ENCODE measurements around the gene CORO1A. TPM values are rescaled to one million over a fixed set of nuclear protein-coding genes. Genes with fewer than 3 reads are reported as not detected.

Gene CORO1A
- total and polyA plus RNA-seq, 2 experiments from 2014 or later, result 10.2 to 23.5 TPM

- peaks cover 13% of the 10 kb centered on the region; the same call in 2 of the 3 replicates for H3K9me3 Mint-ChIP-seq
- no peak for TF ChIP-seq EZH2 (IDR thresholded peaks at IDR 0.05; ENCODE audit: low read depth, unreplicated experiment)
- TF ChIP-seq POLR2AphosphoS5 (IDR thresholded peaks at IDR 0.05; ENCODE audit: low read depth), result no peak
- H3K27me3 Mint-ChIP-seq (ENCODE audit: insufficient read depth, low read depth, poor library complexity), result peaks cover 5% of the 10 kb centered on the region
- no peak for DNase-seq (ENCODE audit: low spot score)
- H3K9me2 ChIP-seq (ENCODE audit: insufficient read depth), result 0 out of 2 replicates have a peak, but pooled peaks cover 5% of the 10 kb centered on the region
- no peaks in the 10 kb centered on the region for H3K79me2 ChIP-seq (replicated peaks; ENCODE audit: insufficient read depth)
- no peak overlapping the region for H3K4me2 ChIP-seq
- H3F3A ChIP-seq (replicated peaks; ENCODE audit: low read depth), result no peaks in the 10 kb centered on the region
- H2AFZ ChIP-seq, result no peak overlapping the region
- no peak overlapping the region for H3K27ac ChIP-seq (ENCODE audit: low read depth)
- H3K4me3 ChIP-seq, result no peak overlapping the region
- no peaks in the 10 kb centered on the region for H3K4me1 ChIP-seq (ENCODE audit: insufficient read depth)
- H3K27ac Mint-ChIP-seq, result no peak overlapping the region
- H4K20me1 ChIP-seq (replicated peaks; ENCODE audit: insufficient read depth), result no peaks in the 10 kb centered on the region
- no peak overlapping the region for H3K4me3 Mint-ChIP-seq
- no peaks in the 10 kb centered on the region for H3K36me3 ChIP-seq (ENCODE audit: insufficient read depth)
- H3K27me3 ChIP-seq (ENCODE audit: insufficient read depth), result no peaks in the 10 kb centered on the region
- H3K4me1 Mint-ChIP-seq, result no peaks in the 10 kb centered on the region
- H3K36me3 Mint-ChIP-seq (ENCODE audit: low read depth), result no peaks in the 10 kb centered on the region
- ATAC-seq, result no peak
Observed at GRCh38 chr16:30147843-30148510, 35.4 kb upstream of the CORO1A start.

- Mint-ChIP-seq H3K27ac (no peak overlapping the region), H3K4me1 (no peaks in the 10 kb centered on the region), H3K36me3 (ENCODE audit: low read depth) (no peaks in the 10 kb centered on the region), H3K9me3 (peaks cover 17% of the 10 kb centered on the region; the same call in 2 of the 3 replicates), H3K4me3 (no peak overlapping the region), H3K27me3 (ENCODE audit: insufficient read depth, low read depth, poor library complexity) (peaks cover 8% of the 10 kb centered on the region)
- DNase-seq (ENCODE audit: low spot score) (no peak), ATAC-seq (no peak)
- Histone ChIP-seq H3K36me3 (ENCODE audit: insufficient read depth) (no peaks in the 10 kb centered on the region), H2AFZ (no peak overlapping the region), H3K4me2 (no peak overlapping the region), H3K79me2 (replicated peaks; ENCODE audit: insufficient read depth) (no peaks in the 10 kb centered on the region), H3F3A (replicated peaks; ENCODE audit: low read depth) (no peaks in the 10 kb centered on the region), H3K27me3 (ENCODE audit: insufficient read depth) (no peaks in the 10 kb centered on the region), H3K27ac (ENCODE audit: low read depth) (no peak overlapping the region), H3K4me3 (no peak overlapping the region), H3K9me2 (ENCODE audit: insufficient read depth) (0 out of 2 replicates have a peak, but pooled peaks cover 5% of the 10 kb centered on the region), H4K20me1 (replicated peaks; ENCODE audit: insufficient read depth) (no peaks in the 10 kb centered on the region), H3K4me1 (ENCODE audit: insufficient read depth) (no peaks in the 10 kb centered on the region)
- TF ChIP-seq REST (IDR thresholded peaks at IDR 0.05; ENCODE audit: unreplicated experiment), result no peak
- TF ChIP-seq ETS1 (IDR thresholded peaks at IDR 0.05), result no peak
- TF ChIP-seq POLR2AphosphoS5 (IDR thresholded peaks at IDR 0.05; ENCODE audit: low read depth), result no peak
- TF ChIP-seq EZH2phosphoT487 (IDR thresholded peaks at IDR 0.05; ENCODE audit: unreplicated experiment), result no peak
- TF ChIP-seq CREB1 (CRISPR knock-in tag; IDR thresholded peaks at IDR 0.05; ENCODE audit: low read depth), result no peak
- no peak for TF ChIP-seq CTCF (conservative IDR thresholded peaks at IDR 0.05; ENCODE audit: low read depth in 2 of 2)
Observed at GRCh38 chr16:30149250-30149930, 34.0 kb upstream of the CORO1A start.

Measured in GM23338 (cell line).